WTC11 (cell line): ENCODE results near the gene ERCC5. TPM values are rescaled to one million over a fixed set of nuclear protein-coding genes. Genes with fewer than 3 reads are reported as not detected.

Experiments
- ATAC-seq: fragments of 200-7000 bp; cut with Tn5 transposase; 2 replicates; pipeline ENCODE4 v1.10.0; 2021; ENCODE audit warnings: mild to moderate bottlenecking, moderate library complexity
- CTCF ChIA-PET: fragments of 300-600 bp; sonication (Branson Sonifier 250); formaldehyde crosslinking; loops from one replicate; lab custom pipeline; 2021; ENCODE audit warnings: antibody characterized with exemption; lab: Charles Lee
- POLR2A ChIA-PET: fragments of 350-600 bp; sonication (Branson Sonifier 250); formaldehyde crosslinking; loops from one replicate; lab custom pipeline; 2021; ENCODE audit warnings: antibody characterized with exemption; lab: Charles Lee
- DNase-seq: peaks from one replicate; pipeline ENCODE4 v3.0.0; 2021; ENCODE audit warnings: low spot score
- H3K27ac Mint-ChIP-seq: 2 replicates; pipeline ENCODE4 v1.8.0; 2021; ENCODE audit warnings: mixed read lengths
- H3K27me3 Mint-ChIP-seq: 2 replicates; pipeline ENCODE4 v1.8.0; 2021; ENCODE audit warnings: low read depth, mild to moderate bottlenecking, moderate library complexity, mixed read lengths
- H3K36me3 Mint-ChIP-seq: 2 replicates; pipeline ENCODE4 v1.8.0; 2021; ENCODE audit warnings: mixed read lengths
- H3K4me1 Mint-ChIP-seq: 2 replicates; pipeline ENCODE4 v1.8.0; 2022; ENCODE audit warnings: mixed read lengths
- H3K4me3 Mint-ChIP-seq: 2 replicates; pipeline ENCODE4 v1.8.0; 2021; ENCODE audit warnings: mild to moderate bottlenecking, moderate library complexity, mixed read lengths
- H3K9me3 Mint-ChIP-seq: 2 replicates; pipeline ENCODE4 v1.8.0; 2021; ENCODE audit warnings: mixed read lengths
- CBFB ChIP-seq: sonication (generic); formaldehyde crosslinking; IDR thresholded peaks from 2 replicates; pipeline ENCODE4 v1.8.1; 2022; ENCODE audit warnings: mild to moderate bottlenecking, low read depth, missing genetic modification reagents
- EMX1 ChIP-seq: fragments of 250-450 bp; sonication (Bioruptor Pico); IDR thresholded peaks from 2 replicates; pipeline ENCODE4 v1.8.0; 2021; ENCODE audit warnings: mild to moderate bottlenecking
- ETV6 ChIP-seq: sonication (generic); formaldehyde crosslinking; IDR thresholded peaks from 2 replicates; pipeline ENCODE4 v1.8.1; 2022; ENCODE audit warnings: mild to moderate bottlenecking, missing genetic modification reagents
- FOXJ3 ChIP-seq: sonication (generic); formaldehyde crosslinking; IDR thresholded peaks from 2 replicates; pipeline ENCODE4 v1.9.0; 2021; ENCODE audit warnings: missing genetic modification reagents, mild to moderate bottlenecking, borderline replicate concordance
- GRHL2 ChIP-seq: fragments of 250-450 bp; sonication (Bioruptor Pico); IDR thresholded peaks from 2 replicates; pipeline ENCODE4 v1.8.0; 2022; ENCODE audit warnings: mild to moderate bottlenecking, moderate library complexity; ENCODE audit not compliant: insufficient replicate concordance, severe bottlenecking
- HMGA2 ChIP-seq: fragments of 250-450 bp; sonication (Bioruptor Pico); IDR thresholded peaks from 2 replicates; pipeline ENCODE4 v1.4.0; 2021; ENCODE audit warnings: mild to moderate bottlenecking, moderate library complexity
- IRF2 ChIP-seq: sonication (generic); formaldehyde crosslinking; IDR thresholded peaks from 2 replicates; pipeline ENCODE4 v1.8.0; 2022; ENCODE audit warnings: low read depth, missing genetic modification reagents, borderline replicate concordance
- SP1 ChIP-seq: sonication (generic); formaldehyde crosslinking; conservative IDR thresholded peaks from 2 replicates; pipeline ENCODE4 v1.8.1; 2022; ENCODE audit warnings: missing genetic modification reagents
- TEAD4 ChIP-seq: sonication (generic); formaldehyde crosslinking; IDR thresholded peaks from 2 replicates; pipeline ENCODE4 v1.8.0; 2022; ENCODE audit warnings: mild to moderate bottlenecking, missing genetic modification reagents
- ZNF416 ChIP-seq: fragments of 250-450 bp; sonication (Bioruptor Pico); IDR thresholded peaks from 2 replicates; pipeline ENCODE4 v1.9.0; 2021; ENCODE audit warnings: mild to moderate bottlenecking, inconsistent platforms
- ZNF671 ChIP-seq: fragments of 250-450 bp; sonication (Bioruptor Pico); IDR thresholded peaks from 2 replicates; pipeline ENCODE4 v1.8.0; 2021; ENCODE audit warnings: mild to moderate bottlenecking
- total RNA-seq: library from RNA; stranded (reverse); gene quantifications from 3 replicates; pipeline ENCODE4 v1.2.3, GENCODE V29; 2021
- TF ChIP-seq, protein P1 (sequence below): fragments of 250-450 bp; sonication (Bioruptor Pico); IDR thresholded peaks from 2 replicates; pipeline ENCODE4 v1.9.0; 2021; ENCODE audit warnings: mild to moderate bottlenecking
- TF ChIP-seq, protein P2 (sequence below): fragments of 250-450 bp; sonication (Bioruptor Pico); IDR thresholded peaks from 2 replicates; pipeline ENCODE4 v1.8.0; 2021; ENCODE audit warnings: mild to moderate bottlenecking
- TF ChIP-seq, protein P3 (sequence below): sonication (generic); formaldehyde crosslinking; IDR thresholded peaks from 2 replicates; pipeline ENCODE4 v1.8.0; 2022; ENCODE audit warnings: mild to moderate bottlenecking, missing genetic modification reagents
- TF ChIP-seq, protein P4 (sequence below): sonication (generic); formaldehyde crosslinking; IDR thresholded peaks from 2 replicates; pipeline ENCODE4 v1.8.1; 2022; ENCODE audit warnings: mild to moderate bottlenecking, missing genetic modification reagents, moderate library complexity, borderline replicate concordance
- TF ChIP-seq, protein P5 (sequence below): sonication (generic); formaldehyde crosslinking; IDR thresholded peaks from 2 replicates; pipeline ENCODE4 v1.8.1; 2023; ENCODE audit warnings: mild to moderate bottlenecking, missing genetic modification reagents, moderate library complexity
- TF ChIP-seq, protein P6 (sequence below): sonication (generic); formaldehyde crosslinking; IDR thresholded peaks from 2 replicates; pipeline ENCODE4 v1.8.0; 2022; ENCODE audit warnings: mild to moderate bottlenecking, missing genetic modification reagents
- TF ChIP-seq, protein P7 (sequence below): sonication (generic); formaldehyde crosslinking; IDR thresholded peaks from 2 replicates; pipeline ENCODE4 v1.8.1; 2022; ENCODE audit warnings: low read depth, mild to moderate bottlenecking, moderate library complexity, missing genetic modification reagents, borderline replicate concordance

Gene ERCC5
- total RNA-seq, 1 experiment from 2014 or later = 26.5 TPM

DNA sequence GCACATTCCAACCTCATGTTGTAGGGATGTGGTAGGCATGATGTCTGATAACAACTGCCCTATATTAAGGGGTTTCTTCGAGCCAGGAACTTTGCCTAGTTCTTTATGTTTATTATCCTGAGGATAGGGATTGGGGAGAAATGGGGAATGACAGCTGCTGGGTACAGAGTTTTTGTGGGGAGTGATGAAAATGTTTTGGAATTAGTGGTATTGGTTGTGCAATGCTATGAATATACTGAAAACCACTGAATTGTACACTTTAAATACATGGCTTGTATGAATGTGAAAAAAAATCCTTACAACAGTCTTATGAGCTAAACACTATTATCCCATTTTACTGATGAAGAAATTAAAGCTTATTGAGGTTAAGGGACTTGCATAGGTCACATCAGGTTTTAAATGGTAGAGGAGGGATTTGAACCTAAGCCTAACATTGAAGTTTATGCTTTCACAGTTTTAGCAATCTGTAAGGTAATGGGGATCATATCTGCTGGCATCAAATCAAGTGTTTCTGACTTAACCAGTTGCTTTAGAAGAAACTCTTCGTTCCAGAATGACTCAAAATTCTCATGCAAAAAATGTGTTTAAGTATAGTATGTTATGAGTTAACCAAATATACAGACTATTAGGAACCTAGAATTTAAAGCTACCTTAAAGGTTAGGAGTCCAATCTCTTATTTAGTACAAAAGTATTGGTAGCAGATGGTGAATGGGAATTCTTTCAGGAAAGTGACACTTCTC, 61.4 kb downstream of the ERCC5 start (continued):
- TF ChIP-seq, protein P1, sequence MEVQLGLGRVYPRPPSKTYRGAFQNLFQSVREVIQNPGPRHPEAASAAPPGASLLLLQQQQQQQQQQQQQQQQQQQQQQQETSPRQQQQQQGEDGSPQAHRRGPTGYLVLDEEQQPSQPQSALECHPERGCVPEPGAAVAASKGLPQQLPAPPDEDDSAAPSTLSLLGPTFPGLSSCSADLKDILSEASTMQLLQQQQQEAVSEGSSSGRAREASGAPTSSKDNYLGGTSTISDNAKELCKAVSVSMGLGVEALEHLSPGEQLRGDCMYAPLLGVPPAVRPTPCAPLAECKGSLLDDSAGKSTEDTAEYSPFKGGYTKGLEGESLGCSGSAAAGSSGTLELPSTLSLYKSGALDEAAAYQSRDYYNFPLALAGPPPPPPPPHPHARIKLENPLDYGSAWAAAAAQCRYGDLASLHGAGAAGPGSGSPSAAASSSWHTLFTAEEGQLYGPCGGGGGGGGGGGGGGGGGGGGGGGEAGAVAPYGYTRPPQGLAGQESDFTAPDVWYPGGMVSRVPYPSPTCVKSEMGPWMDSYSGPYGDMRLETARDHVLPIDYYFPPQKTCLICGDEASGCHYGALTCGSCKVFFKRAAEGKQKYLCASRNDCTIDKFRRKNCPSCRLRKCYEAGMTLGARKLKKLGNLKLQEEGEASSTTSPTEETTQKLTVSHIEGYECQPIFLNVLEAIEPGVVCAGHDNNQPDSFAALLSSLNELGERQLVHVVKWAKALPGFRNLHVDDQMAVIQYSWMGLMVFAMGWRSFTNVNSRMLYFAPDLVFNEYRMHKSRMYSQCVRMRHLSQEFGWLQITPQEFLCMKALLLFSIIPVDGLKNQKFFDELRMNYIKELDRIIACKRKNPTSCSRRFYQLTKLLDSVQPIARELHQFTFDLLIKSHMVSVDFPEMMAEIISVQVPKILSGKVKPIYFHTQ (CRISPR knock-in tag) = no peak
- TF ChIP-seq IRF2 (CRISPR knock-in tag) (no peak), SP1 (CRISPR knock-in tag) (no peak), TEAD4 (CRISPR knock-in tag) (no peak), ETV6 (CRISPR knock-in tag) (no peak), CBFB (CRISPR knock-in tag) (no peak), HMGA2 (no peak), GRHL2 (CRISPR knock-in tag) (no peak), ZNF671 (no peak)
- TF ChIP-seq, protein P2, sequence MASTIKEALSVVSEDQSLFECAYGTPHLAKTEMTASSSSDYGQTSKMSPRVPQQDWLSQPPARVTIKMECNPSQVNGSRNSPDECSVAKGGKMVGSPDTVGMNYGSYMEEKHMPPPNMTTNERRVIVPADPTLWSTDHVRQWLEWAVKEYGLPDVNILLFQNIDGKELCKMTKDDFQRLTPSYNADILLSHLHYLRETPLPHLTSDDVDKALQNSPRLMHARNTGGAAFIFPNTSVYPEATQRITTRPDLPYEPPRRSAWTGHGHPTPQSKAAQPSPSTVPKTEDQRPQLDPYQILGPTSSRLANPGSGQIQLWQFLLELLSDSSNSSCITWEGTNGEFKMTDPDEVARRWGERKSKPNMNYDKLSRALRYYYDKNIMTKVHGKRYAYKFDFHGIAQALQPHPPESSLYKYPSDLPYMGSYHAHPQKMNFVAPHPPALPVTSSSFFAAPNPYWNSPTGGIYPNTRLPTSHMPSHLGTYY (CRISPR knock-in tag) = no peak
- TF ChIP-seq, protein P3, sequence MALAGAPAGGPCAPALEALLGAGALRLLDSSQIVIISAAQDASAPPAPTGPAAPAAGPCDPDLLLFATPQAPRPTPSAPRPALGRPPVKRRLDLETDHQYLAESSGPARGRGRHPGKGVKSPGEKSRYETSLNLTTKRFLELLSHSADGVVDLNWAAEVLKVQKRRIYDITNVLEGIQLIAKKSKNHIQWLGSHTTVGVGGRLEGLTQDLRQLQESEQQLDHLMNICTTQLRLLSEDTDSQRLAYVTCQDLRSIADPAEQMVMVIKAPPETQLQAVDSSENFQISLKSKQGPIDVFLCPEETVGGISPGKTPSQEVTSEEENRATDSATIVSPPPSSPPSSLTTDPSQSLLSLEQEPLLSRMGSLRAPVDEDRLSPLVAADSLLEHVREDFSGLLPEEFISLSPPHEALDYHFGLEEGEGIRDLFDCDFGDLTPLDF (CRISPR knock-in tag) = no peak
- TF ChIP-seq, all 79 proteins: peak for 0

DNA sequence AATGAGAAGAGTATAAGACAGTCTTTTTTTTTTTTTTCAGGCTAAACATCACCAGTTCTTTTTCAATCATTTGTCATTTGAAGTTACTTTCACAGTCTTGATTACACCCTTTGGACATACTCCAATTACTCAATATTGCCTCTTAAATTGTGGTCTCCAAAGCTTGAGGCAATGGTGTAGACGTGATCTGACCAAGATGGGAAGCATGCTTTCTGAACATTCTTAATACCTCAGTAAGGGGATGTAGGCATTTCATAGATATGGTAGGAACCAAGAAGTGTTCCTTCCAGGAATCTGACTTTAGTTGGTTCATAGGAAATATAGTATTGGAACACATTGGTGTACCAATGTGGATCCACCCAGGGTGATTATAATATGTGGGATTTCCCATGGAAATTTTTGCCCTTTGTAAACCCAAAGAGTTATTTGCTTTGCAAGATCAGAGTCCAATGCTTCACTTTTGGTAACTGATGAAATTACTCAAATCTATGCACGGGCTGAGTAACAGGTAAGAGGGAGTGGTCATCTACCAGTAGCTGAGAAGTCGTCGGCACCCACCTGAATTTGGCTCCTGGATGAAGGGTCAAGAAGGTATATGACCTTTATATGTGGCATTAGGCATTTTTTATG, 62.2 kb downstream of the ERCC5 start:
- TF ChIP-seq ZNF416 = no peak
- Mint-ChIP-seq H3K27ac (no peak overlapping the region), H3K9me3 (no peaks in the 10 kb centered on the region), H3K4me3 (no peak overlapping the region), H3K36me3 (no peaks in the 10 kb centered on the region), H3K4me1 (peaks cover 9% of the 10 kb centered on the region), H3K27me3 (peaks cover 3% of the 10 kb centered on the region; the same call in 1 of the 2 replicates)
- DNase-seq (no peak), ATAC-seq (no peak)
- ChIA-PET CTCF (interaction anchor here (1.5 kb wide), 1 partner anchor 37 kb away, joined by 7 read pairs; no protein-coding TSS in a partner anchor), POLR2A (no interaction called here)

DNA sequence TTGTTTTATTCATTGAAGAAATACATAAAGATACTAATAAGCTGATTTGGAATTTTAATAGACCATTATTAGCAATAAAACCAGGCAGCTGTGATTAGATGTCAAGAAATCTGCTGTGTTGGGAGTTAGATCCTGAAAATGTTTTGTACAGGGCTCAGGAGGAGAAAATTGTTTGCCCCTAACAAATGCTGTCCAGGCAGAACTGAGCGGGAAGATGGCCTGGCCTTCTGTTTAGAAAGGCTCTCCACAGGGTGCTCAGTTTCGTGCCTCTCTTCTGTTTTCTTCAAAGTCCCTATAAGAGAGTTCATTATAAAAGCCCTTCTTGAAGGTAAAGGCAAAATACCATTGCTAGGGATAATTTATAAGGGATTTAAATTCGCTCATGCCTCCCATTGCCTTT, 64.1 kb downstream of the ERCC5 start:
- Mint-ChIP-seq H3K4me1 (no peaks in the 10 kb centered on the region), H3K9me3 (no peaks in the 10 kb centered on the region), H3K27ac (no peak overlapping the region), H3K4me3 (no peak overlapping the region), H3K27me3 (no peaks in the 10 kb centered on the region), H3K36me3 (no peaks in the 10 kb centered on the region)
- ChIA-PET CTCF (no interaction called here), POLR2A (no interaction called here)
- DNase-seq = no peak
- no peak for ATAC-seq
- TF ChIP-seq, protein P4, sequence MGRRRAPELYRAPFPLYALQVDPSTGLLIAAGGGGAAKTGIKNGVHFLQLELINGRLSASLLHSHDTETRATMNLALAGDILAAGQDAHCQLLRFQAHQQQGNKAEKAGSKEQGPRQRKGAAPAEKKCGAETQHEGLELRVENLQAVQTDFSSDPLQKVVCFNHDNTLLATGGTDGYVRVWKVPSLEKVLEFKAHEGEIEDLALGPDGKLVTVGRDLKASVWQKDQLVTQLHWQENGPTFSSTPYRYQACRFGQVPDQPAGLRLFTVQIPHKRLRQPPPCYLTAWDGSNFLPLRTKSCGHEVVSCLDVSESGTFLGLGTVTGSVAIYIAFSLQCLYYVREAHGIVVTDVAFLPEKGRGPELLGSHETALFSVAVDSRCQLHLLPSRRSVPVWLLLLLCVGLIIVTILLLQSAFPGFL (CRISPR knock-in tag) = no peak
- no peak for TF ChIP-seq SP1 (CRISPR knock-in tag)
- TF ChIP-seq, protein P5, sequence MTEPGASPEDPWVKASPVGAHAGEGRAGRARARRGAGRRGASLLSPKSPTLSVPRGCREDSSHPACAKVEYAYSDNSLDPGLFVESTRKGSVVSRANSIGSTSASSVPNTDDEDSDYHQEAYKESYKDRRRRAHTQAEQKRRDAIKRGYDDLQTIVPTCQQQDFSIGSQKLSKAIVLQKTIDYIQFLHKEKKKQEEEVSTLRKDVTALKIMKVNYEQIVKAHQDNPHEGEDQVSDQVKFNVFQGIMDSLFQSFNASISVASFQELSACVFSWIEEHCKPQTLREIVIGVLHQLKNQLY (CRISPR knock-in tag) = no peak
- TF ChIP-seq EMX1 (CRISPR knock-in tag) = no peak
- TF ChIP-seq, protein P6, sequence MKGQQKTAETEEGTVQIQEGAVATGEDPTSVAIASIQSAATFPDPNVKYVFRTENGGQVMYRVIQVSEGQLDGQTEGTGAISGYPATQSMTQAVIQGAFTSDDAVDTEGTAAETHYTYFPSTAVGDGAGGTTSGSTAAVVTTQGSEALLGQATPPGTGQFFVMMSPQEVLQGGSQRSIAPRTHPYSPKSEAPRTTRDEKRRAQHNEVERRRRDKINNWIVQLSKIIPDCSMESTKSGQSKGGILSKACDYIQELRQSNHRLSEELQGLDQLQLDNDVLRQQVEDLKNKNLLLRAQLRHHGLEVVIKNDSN (CRISPR knock-in tag) = no peak
- TF ChIP-seq FOXJ3 = no peak
- TF ChIP-seq, protein P7, sequence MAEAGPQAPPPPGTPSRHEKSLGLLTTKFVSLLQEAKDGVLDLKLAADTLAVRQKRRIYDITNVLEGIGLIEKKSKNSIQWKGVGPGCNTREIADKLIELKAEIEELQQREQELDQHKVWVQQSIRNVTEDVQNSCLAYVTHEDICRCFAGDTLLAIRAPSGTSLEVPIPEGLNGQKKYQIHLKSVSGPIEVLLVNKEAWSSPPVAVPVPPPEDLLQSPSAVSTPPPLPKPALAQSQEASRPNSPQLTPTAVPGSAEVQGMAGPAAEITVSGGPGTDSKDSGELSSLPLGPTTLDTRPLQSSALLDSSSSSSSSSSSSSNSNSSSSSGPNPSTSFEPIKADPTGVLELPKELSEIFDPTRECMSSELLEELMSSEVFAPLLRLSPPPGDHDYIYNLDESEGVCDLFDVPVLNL (CRISPR knock-in tag) = no peak
